Measurements from ENCODE around the gene CCDC174.

- TF ChIP-seq CTCF (conservative IDR thresholded peaks at IDR 0.05) (no peak), ZFX (IDR thresholded peaks at IDR 0.05) (no peak)
These were observed 23.2 kb upstream of the CCDC174 start for GRCh38 chr3:14628406-14628805.

Data from C4-2B (cell line).